ENCODE data around the gene ARVCF.

ARVCF gene

GRCh38 chr22:19994851-19995610 is 21.6 kb downstream of the ARVCF start:
- Histone ChIP-seq H3K4me3 (no peak overlapping the region), H3K27ac (peak overlapping the region; percentile 77 to 86), H3K4me1 (peaks cover 8 to 95% (median 86%) of the 10 kb centered on the region in 4 donors), H3K9me3 (no peaks in the 10 kb centered on the region), H3K36me3 (no peaks in the 10 kb centered on the region), H3K27me3 (no peaks in the 10 kb centered on the region)
- DNase-seq = no peak
- intact Hi-C loops (cut with DNase I; ENCODE audit: low total_unique reads) = no loop called here
- no peak for TF ChIP-seq CTCF (IDR thresholded peaks at IDR 0.05)

GRCh38 chr22:19993926-19994325 is 22.7 kb downstream of the ARVCF start:
- intact Hi-C loops (cut with DNase I; ENCODE audit: low total_unique reads) = no loop called here
- H3K4me1 ChIP-seq = peaks cover 8 to 95% (median 89%) of the 10 kb centered on the region in 4 donors
- H3K4me3 ChIP-seq = no peak overlapping the region

GRCh38 chr22:19992921-19993355 is 23.7 kb downstream of the ARVCF start:
- DNase-seq = peak in 1 of 2 donors; percentile 57
- Histone ChIP-seq H3K27me3 (no peaks in the 10 kb centered on the region), H3K9me3 (no peaks in the 10 kb centered on the region), H3K4me1 (peaks cover 8 to 95% (median 89%) of the 10 kb centered on the region in 4 donors), H3K4me3 (no peak overlapping the region), H3K27ac (peak overlapping the region; percentile 97 to 98), H3K36me3 (no peaks in the 10 kb centered on the region)
- intact Hi-C loops (cut with DNase I; ENCODE audit: low total_unique reads) = no loop called here
- TF ChIP-seq CTCF (IDR thresholded peaks at IDR 0.05) = no peak

More at GRCh38 chr22:19993926-19994325, 22.7 kb downstream of the ARVCF start:
- TF ChIP-seq CTCF (IDR thresholded peaks at IDR 0.05) = no peak
- Histone ChIP-seq H3K36me3 (no peaks in the 10 kb centered on the region), H3K27me3 (no peaks in the 10 kb centered on the region), H3K27ac (peak overlapping the region; percentile 97 to 98), H3K9me3 (no peaks in the 10 kb centered on the region)
- DNase-seq = no peak

- intact Hi-C loops (cut with DNase I; ENCODE audit: low total_unique reads) = no loop called here
- H3K4me3 ChIP-seq = no peak overlapping the region
- no peaks in the 10 kb centered on the region for H3K9me3 ChIP-seq
- peaks cover 8 to 95% (median 90%) of the 10 kb centered on the region in 4 donors for H3K4me1 ChIP-seq
- peak overlapping the region; percentile 97 to 98 for H3K27ac ChIP-seq
- no peak for TF ChIP-seq CTCF (IDR thresholded peaks at IDR 0.05)
- no peaks in the 10 kb centered on the region for H3K27me3 ChIP-seq
- peak in 1 of 2 donors; percentile 59 for DNase-seq
- H3K36me3 ChIP-seq = no peaks in the 10 kb centered on the region
These were observed 24.1 kb downstream of the ARVCF start for GRCh38 chr22:19992481-19992911.

- DNase-seq = peak; percentile 52 to 94
- Histone ChIP-seq H3K4me3 (no peak overlapping the region), H3K27me3 (no peaks in the 10 kb centered on the region), H3K36me3 (no peaks in the 10 kb centered on the region), H3K9me3 (no peaks in the 10 kb centered on the region), H3K4me1 (peaks cover 8 to 93% (median 87%) of the 10 kb centered on the region in 4 donors), H3K27ac (peak overlapping the region; percentile 97 to 98)
- TF ChIP-seq CTCF (IDR thresholded peaks at IDR 0.05) = peak in 1 of 2 experiments; percentile 11
- intact Hi-C loops (cut with DNase I; ENCODE audit: low total_unique reads) = no loop called here
These were observed 24.8 kb downstream of the ARVCF start for GRCh38 chr22:19991645-19992451.
